Measurements from ENCODE around the gene RBM28.
"Not testable (repeated sequence)": the region's sequence is repeated elsewhere in the genome, so short reads cannot be mapped to it uniquely, and the experiment has no call there.

RBM28 gene

DNA sequence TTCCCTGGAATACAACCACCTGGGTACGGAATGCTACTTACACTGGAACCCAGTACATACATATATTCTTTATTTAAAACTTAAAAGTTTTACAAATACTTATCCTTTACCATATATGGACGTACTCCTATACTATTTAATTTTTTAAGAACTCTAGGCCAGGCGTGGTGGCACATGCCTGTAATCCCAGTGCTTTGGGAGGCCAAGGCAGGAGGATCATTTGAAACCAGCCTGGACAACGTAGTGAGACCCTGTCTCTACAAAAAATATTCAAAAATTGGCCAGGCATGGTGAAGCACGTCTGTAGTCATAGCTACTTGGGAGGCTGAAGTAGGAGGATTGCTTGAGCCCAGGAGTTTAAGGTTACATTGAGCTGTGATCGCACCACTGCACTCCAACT lies 2.0 kb downstream of the RBM28 start:
- no peak for DNase-seq

DNA sequence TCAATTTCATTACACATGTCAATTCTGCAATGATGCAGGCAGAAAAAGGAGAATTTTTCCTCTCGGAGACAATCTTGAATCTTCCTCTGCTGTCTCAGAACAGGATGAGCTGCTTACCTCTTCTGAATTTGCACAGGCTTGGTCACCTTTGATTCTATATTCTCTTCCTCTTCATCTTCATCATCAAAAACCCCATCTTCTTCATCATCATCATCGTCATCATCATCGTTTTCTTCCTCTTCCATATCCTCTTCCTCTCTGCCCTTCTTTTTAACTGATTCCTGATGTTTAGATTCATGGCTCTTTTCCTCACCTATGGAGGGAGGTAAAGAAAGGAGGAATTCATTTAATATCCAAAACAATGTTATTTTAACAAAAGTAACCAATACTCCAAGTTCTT lies 8.0 kb downstream of the RBM28 start:
- DNase-seq = no peak

DNA sequence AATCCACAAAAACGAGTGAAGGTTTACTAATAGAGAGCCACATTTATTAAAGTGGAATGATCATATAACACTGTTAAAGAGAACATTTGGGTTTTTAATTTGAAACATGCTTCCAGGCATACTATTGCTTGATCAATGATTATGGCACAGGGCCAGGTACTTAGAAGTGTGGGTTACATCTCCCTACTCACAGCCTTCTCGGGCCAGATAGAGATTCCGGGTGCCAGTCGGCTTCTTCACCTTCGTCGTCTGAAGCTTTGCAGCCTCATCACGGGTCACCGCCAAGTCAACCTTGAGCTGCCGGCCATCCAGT lies 19.4 kb downstream of the RBM28 start:
- DNase-seq = no peak

DNA sequence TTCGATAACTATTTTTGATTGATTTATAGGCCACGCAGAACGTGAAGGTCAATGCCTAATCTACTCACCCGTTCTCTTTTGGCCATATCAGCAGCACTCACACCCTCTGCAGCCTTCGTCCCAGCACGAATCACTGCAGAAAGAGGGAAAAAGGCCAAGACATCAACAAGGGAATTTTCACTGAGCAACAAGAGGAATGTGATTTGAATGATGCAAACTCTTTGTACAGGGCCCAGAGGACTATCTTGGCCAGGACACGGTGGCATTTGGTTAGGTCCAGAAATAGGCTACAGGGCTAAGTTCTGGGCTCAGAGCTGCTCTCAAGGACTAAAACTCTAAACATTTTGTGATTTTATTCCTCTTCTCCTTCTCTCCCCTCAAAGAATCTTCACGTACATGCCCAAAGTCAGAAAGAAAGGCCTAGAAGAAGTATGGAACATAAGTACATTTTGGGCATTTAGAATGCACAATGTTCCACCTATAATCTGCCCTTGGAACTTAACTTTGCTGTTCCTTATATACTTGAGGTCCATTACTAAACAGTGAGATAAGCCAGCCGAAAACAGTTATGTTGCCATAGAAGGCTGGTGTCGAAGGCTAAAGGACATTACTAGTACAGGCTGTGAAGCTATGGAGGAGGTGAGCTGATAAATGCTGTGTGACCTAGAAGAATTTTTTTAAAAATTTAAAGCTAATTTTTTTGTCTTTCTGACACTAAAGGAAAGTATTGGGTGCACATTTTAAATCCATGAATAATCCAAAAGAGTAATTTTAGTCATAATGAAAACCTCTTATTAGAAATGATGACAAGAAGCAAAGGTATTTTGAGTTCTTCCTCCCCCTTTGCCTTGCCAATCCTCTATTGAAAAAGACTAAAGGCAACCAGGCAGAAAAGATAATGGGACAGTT lies 20.0 kb downstream of the RBM28 start:
- DNase-seq = no peak

DNA sequence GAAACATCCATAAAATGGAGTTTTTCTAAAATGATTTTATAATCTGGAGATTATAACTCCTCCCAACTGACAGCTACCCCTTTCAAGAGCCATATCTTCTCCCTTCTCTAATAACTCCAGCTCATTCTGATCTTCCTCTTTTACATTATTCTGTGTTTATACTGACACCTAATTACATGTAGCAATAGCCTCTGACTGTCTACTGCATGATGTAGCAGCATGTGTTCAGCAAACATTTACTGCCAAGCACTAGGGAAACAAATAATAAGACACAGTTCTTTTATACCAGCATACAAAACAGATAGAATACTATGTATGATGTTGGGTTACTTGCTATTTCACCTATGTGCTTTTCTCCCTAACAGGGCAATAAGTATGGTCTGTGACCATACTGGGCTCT lies 20.7 kb downstream of the RBM28 start:
- no peak for DNase-seq

DNA sequence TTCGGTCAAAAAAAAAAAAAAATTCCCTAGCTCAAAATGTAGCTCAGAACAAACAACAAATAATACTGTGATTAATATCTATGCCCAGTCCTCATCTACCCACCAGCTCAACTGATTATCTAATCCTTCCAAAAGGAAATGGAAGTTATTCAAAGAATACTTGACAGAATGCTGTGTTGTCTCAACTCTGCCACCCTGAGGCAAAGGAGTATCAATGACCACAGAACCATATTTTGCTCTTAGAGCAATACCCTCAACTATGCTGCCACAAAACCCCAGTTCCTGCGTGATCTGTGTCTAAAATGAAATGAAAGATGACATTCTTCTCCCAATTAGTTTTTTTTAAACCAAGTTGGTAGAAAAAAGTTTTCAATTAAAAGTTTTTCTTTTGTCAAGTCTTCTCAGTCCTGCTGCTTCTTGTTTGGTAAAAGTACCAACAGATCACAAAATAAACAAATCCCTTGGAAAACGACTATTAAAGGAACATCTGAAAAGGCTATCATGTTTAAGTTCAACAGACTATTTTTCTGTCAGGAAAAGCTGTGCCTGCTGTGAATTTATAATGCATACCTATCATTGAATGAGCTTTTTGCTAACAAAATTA lies 21.6 kb downstream of the RBM28 start:
- peak; percentile 17 for DNase-seq

DNA sequence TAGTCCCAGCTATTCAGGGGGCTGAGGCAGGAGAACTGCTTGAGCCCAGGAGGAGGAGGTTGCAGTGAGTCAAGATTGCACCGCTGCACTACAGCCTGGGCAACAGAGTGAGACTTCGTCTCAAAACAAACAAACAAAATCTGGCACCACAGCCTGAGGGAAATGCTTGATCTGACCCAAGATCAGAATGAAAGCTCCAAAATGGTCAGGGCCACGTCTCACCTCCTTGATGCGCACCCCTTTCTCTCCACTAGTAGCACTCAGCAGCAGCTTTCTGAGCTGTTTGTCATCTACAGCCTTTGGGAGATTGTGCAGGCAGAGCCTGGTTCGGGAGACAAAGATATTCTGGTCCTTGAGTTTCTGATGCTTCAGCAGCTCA lies 22.7 kb downstream of the RBM28 start:
- DNase-seq = peak; percentile 6

DNA sequence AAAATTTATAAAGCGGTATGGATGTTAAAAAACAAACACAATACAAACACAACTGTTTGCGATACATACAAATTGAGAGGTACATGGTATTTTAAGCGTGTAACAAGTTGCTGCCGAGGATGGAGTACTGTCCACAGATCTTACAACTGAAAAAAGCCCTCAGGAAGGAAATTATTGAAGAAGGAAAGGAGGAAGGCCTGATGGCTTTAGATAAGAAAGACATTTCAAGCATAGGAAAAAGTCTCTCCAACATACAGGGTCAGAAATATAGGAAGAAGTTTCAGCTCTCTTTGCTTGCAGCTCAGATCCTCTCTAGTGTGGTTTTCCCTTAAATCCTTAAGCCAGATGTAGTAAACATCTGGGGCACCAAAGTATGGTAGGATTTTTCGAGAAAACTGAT lies 25.0 kb downstream of the RBM28 start:
- no peak for DNase-seq

DNA sequence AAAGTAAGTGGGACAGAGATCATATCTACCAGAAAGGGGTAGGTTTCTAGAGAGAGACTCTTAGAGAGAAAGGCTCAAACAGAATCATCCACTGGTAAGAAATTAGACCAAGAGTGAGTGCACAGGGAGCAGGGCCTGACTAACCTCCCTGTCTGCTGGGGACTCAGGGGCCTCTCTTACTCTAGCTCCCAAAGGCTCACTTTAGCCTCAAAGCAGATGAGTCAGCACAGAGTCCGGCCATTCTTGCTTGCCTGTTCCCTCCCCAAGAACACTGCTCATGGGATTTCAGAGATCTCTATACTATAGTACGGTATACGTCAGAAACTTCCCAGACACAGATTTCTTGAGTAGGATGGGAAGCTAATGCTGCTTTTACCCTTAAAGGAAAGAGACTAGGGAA lies 32.7 kb downstream of the RBM28 start:
- no peak for DNase-seq

DNA sequence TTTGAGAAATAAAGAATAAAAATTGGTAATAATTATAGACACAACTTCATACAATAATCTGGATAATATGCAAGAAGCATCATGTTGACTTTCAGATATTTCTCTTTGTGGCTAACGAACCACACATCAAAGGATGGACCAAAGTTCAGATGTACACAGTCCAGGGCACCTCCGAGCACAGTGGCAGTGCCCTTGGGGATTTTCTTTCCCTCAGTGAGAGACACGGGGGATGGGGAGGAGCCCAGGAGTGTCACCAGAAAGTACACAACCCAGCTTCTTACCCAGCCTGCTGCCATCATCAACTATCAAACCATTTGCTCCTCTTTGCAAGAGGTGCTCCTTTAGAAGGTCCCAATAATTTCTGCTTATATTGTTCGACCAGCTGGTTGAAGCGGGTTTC lies 33.2 kb downstream of the RBM28 start:
- no peak for DNase-seq

DNA sequence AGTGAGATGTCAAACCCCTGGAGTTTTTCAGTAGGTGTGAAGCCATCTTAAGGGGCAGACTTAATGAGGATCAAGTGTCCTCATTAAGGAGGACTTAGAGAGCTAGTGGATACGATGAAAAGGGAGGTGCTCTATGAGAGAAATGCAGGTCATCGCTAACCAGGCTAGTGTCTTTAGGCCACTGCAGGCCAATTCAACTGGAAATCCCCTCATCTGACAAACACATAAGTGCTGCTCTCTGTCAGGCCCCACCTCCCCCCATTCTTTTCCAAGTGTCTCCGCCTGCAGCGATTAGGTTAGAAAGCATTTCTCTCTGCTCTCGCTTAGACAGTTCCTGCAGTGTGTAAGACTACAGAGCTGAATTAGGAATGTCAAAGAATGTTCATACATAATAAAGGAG lies 33.7 kb downstream of the RBM28 start:
- no peak for DNase-seq

DNA sequence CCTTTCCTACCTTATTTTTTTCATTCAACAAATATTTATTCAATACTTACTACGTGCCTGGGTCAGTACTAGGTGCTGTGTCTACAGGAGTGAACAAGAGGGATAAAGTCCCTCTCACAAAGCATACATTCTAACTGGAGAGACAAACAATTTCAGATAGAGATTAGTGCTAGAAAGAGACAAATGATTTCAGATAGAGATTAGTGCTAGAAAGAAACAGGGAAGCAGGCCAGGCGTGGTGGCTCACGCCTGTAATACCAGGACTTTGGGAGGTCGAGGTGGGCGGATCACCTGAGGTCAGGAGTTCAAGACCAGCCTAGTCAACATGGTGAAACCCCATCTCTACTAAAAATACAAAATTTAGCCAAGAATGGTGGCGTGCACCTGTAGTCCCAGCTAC lies 34.6 kb downstream of the RBM28 start:
- no peak for DNase-seq

DNA sequence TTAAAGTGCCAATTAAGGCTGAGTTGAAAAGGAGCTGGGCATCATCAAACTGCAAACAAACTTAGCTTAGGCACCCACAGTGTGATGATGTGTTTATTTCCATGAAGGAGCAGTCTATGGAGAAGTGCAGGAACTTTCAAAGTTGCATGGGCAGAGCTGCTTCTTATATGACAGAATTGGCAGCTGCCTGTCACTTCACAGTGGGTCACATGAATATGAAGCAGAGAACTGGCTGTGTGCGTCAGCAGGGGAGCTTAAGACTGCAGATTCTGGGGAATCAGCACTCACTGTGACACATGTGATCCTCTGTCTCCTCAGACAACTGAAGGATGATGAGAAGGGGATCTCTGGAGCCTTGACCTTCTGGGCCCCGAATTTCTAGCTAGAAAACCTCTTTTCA lies 36.6 kb downstream of the RBM28 start:
- no peak for DNase-seq

DNA sequence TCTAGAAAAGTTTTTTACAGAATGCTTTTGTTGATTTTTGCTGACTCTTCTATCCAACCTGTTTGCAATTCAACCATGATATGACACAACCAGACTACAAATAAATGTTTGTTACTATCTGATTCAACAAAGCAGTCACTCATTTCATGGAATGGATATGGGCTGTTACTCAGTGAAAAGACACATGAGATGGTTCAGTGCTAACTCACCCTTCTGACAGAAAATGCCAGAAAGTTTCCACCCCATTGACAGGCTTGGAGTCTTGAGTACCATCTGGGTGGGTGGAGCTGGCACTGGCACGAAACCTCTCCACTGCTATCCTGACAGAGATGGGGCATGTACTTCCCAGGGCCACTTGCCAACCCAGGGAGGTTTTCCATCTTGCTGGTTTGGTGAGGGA lies 39.5 kb downstream of the RBM28 start:
- DNase-seq = no peak

DNA sequence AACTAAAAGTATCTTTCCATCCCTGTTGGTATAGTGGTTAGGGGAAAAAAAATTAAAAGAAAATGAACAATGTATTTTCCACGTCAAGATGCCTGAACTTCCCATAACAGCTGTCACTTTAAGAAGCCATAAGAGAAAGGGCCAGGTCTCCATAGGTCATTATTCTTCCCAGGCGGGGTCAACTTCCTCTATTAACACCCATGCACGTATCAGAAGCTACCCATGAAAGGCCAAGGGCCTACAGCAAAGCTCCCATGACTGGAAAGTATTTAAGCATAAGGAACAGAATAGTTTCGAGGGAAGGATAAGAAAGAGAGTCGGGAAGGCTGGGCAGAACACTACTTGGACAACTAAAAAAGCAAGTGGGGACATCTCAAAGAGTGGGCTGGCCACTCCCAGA lies 40.1 kb downstream of the RBM28 start:
- DNase-seq = no peak

DNA sequence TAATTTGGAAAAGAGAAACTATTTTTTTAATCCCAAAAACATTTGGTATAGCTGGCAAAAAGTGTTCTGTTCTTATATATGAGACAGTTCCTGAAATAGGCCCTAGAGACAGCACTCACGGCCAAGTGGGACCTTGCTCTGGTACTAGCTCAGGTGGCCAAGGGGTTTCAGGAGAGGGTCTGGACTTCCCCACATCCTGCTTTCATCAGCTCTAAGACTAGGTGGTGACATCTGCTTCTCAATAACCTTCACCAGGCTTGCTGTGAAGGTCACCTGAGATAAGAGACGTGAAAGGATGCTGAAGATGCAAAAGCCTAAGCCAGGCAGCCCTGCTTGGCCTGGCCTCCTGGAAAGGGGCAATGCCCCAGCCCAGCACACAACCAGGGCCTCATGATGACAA lies 40.6 kb downstream of the RBM28 start:
- no peak for DNase-seq

DNA sequence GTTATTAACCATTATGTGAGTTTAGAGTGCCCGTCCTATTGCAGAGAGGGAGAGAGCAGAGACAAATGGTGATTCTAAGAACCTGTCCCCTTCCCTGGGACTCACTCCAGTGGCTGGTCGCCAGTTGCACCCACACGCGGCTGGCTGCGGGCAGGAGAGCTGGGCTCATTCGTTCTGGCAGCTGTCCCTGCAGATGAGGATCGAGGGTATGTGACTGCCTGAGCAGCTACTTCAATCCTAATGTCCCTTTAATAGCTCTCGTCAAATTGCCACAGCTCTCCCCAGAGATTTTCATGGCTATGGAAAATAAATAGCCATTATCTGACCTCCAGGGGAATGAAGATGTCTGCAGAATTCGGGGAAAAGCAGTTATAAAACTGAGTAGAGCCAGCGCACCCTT lies 41.6 kb downstream of the RBM28 start:
- no peak for DNase-seq

DNA sequence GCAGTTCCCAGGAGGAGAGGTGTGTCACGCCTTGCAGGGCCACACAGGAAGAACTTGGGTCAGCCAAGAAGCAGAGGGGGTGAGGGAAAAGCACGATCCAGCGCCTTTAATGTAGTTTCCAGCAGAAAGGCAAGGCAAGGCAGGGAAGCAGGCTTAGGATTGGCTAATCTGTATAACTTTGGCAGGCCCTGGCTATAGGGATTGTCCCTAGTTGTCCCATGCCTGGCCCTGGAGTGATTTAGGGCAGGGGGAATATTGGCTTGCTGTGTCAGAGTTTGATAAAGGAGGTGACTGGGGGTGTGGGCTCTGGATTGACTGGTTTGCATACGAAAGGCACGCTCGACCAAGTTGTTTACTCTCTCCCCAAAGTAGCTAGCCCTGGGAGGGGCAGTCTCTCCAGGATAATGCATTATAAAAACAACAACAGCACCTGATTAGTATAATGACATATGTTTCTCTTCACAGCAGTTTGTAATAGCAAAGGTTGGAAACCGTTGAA lies 44.5 kb downstream of the RBM28 start:
- no peak for DNase-seq

DNA sequence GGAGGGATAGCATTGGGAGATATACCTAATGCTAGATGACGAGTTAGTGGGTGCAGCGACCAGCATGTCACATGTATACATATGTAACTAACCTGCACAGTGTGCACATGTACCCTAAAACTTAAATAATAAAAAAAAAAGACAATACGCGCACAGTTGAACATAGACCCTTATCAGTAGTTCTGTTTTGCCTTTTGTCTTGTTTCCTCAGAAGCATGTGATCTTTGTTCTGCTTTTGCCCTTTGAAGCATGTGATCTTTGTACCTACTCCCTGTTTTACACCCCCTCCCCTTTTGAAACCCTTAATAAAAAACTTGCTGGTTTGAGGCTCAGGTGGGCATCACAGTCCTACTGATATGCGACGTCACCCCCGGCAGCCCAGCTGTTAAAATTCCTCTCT lies 45.7 kb downstream of the RBM28 start:
- DNase-seq = not testable (repeated sequence)

DNA sequence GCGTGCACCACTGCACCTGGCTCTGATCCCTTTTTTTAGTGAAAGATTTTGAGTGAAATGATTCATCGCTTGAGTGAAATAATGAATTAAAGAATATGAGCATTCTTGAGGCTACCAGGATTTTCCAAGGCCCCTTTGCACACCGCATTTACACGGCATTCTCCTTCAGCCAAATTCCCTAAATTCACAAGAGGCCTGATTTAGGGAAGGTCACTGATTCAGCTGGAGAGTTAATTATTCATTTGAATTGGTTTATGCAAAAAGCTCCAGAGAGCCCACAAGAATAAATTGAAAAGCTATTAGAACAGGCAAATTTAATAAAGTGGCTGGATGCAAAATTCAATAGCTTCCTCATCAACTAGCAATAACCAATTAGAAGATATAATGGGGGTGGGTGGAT lies 56.2 kb downstream of the RBM28 start:
- no peak for DNase-seq

DNA sequence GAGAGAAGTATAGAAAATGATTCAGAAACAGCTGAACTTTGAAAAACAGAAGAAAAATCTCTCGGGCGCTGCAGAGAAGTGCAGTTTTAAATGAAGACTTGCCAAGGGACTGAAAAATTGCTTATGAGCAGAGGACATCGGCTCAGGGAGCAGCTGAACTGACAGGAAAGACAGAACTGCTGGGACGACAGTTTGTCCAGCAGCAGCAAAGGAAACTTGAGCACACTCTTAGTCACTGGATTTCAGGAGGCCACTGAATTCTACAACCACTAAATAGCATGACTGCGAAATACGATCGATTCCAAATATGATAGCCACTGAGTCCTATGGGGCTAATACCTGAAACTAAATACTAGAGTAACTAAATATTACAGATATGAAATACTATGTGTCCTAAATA lies 59.6 kb downstream of the RBM28 start:
- DNase-seq = no peak

DNA sequence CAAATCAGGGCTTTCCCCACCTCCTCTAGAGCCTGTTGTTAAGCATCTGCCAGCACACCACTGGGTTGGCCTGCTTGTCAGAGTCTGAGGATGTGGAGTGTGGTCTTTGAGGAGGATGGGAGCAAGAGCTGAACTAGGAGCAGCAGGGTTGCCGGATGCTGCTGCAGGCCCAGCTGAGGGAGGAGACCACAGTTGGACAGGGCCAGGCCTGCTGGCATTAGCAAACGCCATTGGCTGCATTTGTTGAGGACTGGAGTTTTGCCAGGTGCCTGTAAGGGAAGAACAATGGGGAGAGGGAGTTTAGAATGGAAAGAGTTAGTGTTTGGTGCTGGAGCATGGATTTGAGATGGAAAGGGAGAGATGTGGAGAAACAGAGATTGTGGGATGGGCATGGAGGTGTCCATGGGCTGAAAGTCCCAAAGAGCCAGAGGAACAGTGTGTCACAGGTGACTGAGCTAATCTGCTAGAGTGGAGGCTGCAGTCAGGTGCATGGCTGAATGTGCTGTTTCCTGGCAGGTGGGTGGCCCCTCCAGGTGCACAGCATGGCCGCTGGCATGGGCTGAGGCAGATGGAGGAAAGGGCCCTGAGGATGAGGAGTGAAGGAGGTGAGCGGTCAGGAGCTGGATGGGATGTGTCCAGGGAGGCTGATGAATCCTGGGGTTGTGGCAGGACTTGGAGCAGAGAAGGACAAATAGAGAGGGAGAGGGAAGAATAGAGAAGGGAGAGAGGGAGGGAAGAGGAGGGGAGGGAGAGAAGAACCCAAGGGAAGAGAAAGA lies 61.9 kb downstream of the RBM28 start:
- no peak for DNase-seq

DNA sequence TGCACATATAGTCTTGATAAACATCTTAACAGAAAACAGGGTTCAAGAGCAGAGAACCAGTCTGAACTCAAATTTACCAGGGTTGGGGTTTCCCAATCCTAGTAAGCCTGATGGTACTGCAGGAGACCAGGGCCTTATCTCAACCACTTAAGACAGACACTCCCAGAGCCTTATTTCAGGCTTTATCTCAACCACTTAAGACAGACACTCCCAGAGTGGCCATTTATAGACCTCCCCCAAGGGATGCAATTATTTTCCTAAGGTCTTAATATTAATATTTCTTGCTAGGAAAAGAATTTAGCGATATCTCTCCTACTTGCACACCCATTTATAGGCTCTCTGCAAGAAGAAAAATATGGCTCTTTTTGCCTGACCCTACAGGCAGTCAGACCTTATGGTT lies 63.3 kb downstream of the RBM28 start:
- not testable (repeated sequence) for DNase-seq

DNA sequence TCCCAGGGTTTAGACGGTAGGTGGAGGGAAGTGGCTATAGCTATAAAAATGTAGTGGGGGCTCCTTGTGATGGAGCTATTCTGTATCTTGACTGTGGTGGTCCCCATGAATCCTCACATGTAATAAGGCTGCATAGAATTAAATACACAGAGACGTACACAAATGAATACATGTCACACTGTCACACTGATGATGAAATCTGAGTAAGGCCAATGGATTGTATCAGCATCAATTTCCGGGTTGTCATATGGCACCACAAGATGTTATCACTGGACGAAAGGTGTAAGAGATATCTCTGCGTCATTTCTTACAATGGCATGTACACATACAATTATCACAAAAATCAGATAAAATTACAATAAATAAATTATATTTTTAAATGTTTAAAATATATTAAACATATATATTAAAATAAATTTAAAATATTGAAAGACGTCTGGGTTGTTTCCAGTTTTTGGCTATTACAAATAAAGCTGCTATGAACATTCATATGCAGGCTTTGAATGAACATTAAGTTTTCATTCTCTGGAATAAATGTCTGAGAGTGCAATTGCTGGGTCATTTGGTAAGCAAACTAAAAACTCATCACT lies 64.5 kb downstream of the RBM28 start:
- DNase-seq = no peak
